ENCODE results near the gene SLC36A4.
"Not testable (repeated sequence)": the region's sequence is repeated elsewhere in the genome, so short reads cannot be mapped to it uniquely, and the experiment has no call there.

SLC36A4 gene

GRCh38 chr11:93193731-93194130 is 4.1 kb downstream of the SLC36A4 start:
- DNase-seq, result no peak

DNA sequence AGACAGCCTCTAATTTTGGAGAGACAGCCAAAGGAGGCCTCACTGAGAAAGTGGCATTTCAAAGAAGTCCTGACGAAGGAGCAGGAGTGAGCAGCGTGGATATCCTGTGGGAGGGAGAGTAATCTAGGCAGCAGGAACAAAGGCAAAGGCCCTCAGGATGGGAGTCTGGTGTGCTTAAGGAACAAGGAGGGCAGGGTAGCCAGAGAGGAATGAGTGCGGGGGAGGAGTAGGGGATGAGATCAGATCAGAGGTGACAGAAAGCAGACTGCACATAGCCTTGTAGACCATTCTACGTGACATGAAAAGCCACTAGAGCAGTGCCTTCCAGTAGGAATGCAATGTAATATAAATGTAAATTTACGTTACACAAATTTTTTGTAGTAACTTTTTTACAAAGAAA is 5.6 kb downstream of the SLC36A4 start:
- no peak for DNase-seq

- no peak for DNase-seq
Observed at GRCh38 chr11:93189462-93189861, 8.3 kb downstream of the SLC36A4 start.

- no peak for DNase-seq
Observed at GRCh38 chr11:93188726-93189125, 9.1 kb downstream of the SLC36A4 start.

- no peak for DNase-seq
Observed at GRCh38 chr11:93187290-93187689, 10.5 kb downstream of the SLC36A4 start.

- not testable (repeated sequence) for DNase-seq
Observed at GRCh38 chr11:93177891-93178290, 19.9 kb downstream of the SLC36A4 start.

DNA sequence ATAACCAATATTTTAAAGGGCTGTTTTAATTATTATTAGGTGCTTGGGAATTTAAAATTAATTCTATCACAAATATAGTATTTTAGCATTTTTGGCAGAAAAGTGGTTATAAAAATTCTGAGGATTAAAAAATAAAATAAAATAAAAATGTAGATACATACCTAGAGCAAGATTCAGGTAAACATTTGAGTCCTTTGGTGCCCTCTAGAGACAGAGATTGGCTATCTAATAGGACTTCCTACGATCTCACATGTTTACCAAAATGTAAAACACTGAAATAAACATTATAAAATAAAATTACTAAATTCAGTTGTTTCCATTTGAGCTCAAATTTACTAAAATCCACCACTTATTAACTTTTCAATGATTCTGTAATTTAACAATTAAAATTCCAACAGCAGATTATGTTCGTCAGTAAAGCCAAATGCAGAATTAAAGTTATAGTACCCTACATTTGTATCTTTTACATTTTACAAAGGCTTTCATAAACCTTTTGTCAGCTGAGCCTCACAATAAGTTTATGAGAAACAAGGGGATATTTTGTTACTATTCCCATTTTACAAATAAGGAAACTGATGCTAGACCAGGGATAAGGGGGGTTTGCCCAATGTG is 27.7 kb downstream of the SLC36A4 start:
- no peak for DNase-seq

DNA sequence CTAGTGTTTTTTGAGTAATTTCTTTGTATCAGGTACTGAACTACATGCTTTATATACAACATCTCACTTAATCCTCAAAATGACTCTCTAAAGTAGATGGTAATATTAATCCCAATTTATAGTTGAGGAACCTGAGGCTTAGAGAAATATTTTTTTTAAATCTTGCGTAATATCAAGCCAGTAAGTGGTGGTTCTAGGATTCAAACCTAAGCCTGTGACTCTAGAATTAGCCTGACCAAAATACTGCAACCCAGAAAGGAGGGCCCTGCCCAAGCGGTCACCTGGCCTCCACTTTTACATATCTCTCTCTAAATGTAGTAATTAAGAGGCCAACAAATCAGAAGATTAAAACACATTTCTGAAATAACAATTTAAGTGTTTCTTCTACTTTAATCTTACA is 28.6 kb downstream of the SLC36A4 start:
- no peak for DNase-seq

GRCh38 chr11:93166862-93167261 is 30.9 kb downstream of the SLC36A4 start:
- DNase-seq, result no peak

- DNase-seq, result no peak
Observed at GRCh38 chr11:93166194-93166593, 31.6 kb downstream of the SLC36A4 start.

DNA sequence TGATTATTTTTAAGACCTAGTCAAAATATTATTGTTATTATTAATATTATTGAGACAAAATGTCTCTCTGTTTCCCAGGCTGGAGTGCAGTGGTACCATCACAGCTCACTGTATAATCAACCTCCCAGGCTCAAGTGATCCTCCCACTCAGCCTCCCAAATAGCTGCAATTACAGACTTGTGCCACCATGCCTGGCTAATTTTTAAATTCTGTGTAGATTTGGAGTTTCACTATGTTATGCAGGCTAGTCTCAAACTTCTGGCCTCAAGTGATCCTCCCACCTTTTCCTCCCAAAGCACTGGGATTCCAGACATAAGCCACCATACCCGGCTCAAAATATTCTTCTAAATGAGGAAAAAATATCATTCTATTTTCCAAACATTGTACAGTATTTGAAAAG is 37.0 kb downstream of the SLC36A4 start:
- no peak for DNase-seq

GRCh38 chr11:93160156-93160555 is 37.6 kb downstream of the SLC36A4 start:
- DNase-seq, result no peak

DNA sequence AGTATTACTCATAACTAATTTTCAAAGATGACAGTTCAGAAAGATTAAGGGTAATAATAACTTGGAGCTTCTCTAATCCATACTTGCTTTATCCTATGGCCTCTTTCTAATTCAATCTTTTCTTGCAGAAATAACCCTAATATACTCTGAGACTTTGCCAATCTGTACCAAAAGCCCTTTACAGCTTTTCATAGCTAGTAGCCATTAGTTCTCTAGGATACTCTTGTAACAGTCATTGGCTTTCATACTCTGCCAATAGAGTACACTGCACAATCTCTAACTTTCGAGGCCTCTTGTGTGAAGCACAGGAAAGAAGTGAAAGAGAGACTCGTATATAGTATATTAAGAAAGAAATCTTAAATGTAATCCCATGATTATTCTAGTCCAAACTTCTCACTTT is 38.1 kb downstream of the SLC36A4 start:
- DNase-seq, result no peak

DNA sequence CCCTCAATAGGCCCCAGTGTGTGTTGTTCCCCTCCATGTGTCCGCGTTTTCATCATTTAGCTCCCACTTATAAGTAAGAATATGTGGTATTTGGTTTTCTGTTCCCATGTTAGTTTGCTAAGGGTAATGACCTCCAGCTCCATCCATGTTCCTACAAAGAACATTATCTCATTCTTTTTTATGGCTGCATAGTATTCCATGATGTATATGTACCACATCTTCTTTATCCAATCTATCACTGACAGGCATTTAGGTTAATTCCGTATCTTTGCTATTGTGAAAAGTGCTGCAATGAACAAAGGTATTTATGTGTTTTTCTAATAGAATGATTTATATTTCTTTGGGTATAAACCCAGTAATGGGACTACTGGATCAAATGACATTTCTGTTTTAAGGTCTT is 42.1 kb downstream of the SLC36A4 start:
- DNase-seq, result no peak

- no peak for DNase-seq
Observed at GRCh38 chr11:93145390-93145915, 52.3 kb downstream of the SLC36A4 start.

DNA sequence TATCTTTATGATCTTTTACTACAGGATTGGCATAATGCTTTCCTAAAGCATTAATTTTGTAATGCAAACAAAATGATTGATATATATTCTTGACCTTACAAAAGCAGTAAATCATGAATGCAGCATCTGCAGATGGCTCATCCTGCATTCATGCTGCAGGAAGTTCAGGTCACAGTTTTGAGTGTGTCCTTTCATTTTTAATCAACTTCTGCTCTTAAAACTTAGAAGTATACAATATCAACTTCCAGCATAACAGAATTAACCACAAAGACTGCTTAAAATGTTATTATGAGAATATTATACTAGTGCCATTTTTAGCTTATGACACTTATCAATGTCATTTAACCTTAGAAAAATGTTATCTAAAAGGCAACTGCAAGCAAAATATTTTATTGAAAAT is 54.0 kb downstream of the SLC36A4 start:
- DNase-seq, result no peak

GRCh38 chr11:93143186-93143585 is 54.6 kb downstream of the SLC36A4 start:
- DNase-seq, result no peak

DNA sequence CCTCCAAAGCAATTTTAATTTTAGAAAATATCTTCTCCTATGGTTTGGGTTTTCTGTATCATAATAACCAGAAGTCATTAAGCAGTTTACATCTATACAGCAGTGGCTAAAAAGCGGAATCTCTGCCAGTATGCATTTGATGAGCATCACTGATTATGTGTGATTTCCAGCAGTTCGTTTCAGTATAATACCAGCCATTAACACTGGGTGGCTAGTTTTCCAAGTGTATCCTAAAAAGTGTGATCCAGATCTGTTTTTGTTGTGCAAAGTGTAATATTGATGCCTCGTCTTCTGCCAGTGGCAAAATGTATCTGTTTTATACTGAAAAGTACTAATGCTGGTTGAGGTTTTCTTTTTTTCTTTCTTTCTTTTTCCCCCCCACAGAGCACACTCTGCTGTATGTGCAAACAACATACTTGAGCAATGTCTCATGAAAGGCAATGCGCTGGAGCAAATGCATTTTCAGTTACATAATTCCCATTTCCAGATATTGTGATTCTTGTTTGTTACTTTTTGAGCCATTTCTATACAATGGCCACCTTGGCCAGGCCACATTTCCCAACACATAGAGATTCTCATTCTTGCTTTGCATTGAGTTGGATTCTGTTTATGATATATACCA is 64.2 kb downstream of the SLC36A4 start:
- DNase-seq, result no peak

- DNase-seq, result no peak
Observed at GRCh38 chr11:93132836-93133235, 65.0 kb downstream of the SLC36A4 start.

DNA sequence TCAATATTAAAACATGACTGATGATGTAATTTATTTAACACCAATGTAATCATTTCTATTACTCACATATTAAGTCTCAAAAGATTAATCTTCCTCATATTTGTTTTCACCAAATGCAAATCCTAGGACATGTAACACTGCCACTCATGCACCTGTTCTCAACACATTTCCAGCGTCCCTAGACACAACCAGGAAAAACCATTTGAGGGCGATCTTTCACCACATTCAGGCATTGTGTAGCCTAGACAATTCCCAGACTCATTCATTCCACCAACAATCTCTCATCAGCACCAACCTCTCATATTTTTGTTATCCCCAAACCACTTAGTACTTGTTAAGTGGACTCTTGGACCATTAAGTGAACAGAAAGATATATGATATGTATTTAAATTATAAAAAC is 66.1 kb downstream of the SLC36A4 start:
- DNase-seq, result no peak

DNA sequence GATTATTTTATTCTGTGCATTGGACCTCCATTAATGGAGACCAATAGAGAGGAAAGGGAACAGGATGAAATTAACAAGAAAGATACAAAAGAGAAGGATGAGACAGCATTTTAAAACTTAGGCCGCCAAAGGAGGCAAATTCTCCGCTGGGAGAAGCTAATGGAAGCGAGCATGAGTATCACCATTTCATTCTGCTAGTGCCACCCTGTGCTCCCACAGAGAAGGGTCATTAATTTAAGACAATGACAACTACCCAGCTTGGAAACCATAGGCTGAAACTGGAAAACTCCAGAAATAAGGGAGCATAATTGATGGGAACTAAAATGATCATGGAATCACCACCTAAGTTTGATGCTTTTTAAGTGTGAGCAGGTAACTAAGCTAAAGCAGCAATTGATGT is 69.2 kb downstream of the SLC36A4 start:
- no peak for DNase-seq

GRCh38 chr11:93123351-93123898 is 74.4 kb downstream of the SLC36A4 start:
- no peak for DNase-seq

DNA sequence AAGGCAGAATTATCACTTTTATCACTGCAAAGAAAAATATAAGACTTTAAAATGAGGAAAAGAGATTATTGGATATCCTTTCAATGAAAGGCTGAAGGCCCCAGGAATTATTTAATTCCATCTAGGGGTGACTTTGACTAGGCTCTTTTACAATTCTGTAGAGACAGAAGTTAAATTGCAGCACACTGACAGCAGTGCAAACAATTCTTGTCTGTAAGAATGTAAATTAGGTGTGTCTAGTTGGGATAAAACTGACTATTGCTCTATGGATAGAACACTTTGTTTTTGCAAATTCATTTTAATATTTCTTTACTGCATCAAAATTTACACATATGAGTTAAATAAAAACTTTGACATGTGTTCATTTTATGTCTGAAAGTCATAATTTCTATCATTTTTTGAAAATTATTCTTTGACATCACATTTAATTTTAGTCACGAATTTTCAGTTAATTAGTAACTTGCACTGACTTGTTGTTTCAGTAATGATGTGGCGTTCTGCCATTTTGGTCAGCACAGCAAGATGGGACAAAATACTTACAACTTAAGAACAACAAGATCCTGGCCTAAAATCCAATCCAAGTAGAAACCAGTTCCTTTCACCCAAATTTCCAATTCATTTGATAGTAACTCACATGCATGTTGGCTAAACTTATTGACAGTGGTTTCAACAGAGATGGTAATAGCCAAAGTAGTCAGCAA is 75.1 kb downstream of the SLC36A4 start:
- DNase-seq, result no peak

GRCh38 chr11:93118276-93118675 is 79.5 kb downstream of the SLC36A4 start:
- DNase-seq, result no peak

All from activated CD4-positive, CD25-positive, alpha-beta regulatory T cell treated with anti-CD3 and anti-CD28 coated beads, Interleukin-2, amount 50 U/mL, for 72 hours (primary cell).